Activated T-helper 1 cell treated with Interleukin-2 at 50 U/mL for 16 hours (primary cell): ENCODE results near the gene FAM151A.
"Not testable (repeated sequence)": the region's sequence is repeated elsewhere in the genome, so short reads cannot be mapped to it uniquely, and the experiment has no call there.

Experiments used
- DNase-seq: peaks from one replicate; pipeline ENCODE4 v3.0.0-alpha.2; 2020; ENCODE audit warnings: low read depth

Gene FAM151A

DNA sequence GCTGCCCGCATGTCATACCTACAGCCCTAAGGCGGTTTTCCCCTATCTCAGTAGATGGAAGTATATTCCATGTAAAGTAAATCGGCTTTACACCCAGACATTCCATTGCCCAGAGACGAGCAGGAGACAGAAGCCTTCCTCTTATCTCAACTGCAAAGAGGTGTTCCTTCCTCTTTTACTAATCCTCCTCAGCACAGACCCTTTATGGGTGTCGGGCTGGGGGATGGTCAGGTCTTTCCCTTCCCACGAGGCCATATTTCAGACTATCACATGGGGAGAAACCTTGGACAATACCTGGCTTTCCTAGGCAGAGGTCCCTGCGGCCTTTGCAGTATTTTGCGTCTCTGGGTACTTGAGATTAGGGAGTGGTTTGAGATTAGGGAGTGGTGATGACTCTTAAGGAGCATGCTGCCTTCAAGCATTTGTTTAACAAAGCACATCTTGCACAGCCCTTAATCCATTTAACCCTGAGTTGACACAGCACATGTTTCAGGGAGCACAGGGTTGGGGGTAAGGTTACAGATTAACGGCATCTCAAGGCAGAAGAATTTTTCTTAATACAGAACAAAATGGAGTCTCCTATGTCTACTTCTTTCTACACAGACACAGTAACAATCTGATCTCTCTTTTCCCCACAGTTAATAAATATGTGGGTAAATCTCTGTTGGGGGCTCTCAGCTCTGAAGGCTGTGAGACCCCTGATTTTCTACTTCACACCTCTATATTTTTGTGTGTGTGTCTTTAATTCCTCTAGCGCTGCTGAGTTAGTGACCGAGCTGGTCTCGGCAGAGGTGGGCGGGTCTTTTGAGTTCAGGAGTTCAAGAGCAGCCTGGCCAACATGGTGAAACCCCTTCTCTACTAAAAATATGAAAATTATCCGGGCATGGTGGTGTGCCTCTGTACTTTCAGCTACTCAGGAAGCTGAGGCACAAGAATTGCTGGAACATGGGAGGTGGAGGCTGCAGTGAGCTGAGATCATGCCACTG, 13.4 kb upstream of the FAM151A start:
- DNase-seq = not testable (repeated sequence)

DNA sequence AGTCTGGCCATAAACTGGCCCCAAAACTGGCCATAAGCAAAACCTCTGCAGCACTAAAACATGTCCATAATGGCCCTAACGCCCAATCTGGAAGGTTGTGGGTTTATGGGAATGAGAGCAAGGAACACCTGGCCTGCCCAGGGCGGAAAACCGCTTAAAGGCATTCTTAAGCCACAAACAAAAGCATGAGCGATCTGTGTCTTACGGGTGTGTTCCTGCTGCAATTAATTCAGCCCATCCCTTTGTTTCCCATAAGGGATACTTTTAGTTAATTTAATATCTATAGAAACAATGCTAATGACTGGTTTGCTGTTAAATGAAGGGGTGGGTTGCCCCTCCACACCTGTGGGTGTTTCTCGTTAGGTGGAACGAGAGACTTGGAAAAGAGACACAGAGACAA, 12.5 kb upstream of the FAM151A start:
- not testable (repeated sequence) for DNase-seq

DNA sequence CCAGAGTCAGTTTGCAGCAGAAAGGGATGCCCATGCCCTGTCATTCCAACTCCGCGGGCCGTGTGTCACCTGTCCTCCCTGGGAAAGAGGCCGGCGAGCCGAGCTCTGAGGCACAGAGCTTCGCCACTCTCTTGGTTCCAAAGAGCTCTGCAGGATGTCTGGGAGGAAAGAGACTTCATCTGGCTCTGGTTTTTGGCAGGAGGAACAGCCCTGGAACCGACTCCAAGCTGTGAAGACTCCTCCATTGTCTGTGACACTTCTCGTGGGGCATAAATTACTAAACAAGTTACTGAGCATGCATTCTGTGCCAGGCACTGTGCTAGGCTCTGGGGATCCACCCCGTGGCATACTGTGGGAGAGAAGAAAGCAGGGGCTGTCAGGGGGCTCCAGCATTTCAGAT, 3.9 kb upstream of the FAM151A start:
- DNase-seq = no peak

DNA sequence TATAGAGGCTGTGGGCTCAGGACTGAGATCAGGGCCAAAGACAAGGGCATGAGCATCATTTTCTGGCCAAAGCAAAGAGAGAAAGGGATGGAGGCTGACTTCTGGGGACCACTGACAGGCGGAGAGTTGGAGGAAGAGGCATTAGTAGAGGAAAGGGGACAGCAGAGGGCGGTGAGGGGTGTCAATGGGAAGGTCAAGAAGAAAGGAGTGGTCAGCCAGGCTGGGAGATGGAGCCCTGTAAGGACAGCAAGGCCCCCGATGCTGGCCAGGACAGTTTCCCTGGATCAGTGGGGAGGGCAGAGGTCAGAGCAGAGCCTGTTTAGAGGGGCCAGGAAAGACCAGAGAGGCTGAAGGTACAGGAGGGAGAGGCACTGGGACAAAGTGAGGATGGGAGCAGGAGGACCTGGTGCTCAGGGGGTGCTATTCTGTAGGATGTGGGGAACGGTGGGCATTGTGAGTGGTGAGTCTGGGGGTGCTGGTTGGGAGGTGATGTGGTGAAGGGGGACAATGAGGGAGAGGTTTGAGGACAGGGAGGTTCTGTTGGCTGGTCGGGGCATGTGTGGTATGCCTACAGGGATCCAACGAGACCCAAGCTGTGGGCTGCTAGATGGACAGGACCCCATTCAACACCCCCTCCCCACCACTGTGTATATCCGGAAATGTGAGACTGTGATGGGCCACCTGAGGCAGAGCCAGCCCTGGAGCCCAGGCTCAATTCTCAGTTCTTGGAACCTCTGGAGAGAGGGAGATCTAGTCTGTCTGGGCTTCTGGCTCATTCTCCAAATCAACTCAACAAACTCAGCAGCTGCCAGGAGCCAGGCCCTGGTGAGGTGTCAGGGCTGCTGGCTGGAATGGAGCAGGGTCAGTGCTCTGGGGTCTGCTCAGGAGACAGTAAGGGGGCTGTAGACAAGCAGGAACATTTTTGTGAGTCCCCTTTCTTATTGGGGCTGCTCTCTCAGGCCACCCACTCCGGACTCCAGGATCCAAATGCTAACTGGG, 1.4 kb upstream of the FAM151A start:
- no peak for DNase-seq

- no peak for DNase-seq
Observed at GRCh38 chr1:54619749-54620148, 3.6 kb downstream of the FAM151A start.

GRCh38 chr1:54615531-54616279, 7.6 kb downstream of the FAM151A start:
- no peak for DNase-seq

- DNase-seq = no peak
Observed at GRCh38 chr1:54614563-54614962, 8.8 kb downstream of the FAM151A start.

GRCh38 chr1:54614024-54614423, 9.3 kb downstream of the FAM151A start:
- DNase-seq = no peak

GRCh38 chr1:54611621-54612020, 11.7 kb downstream of the FAM151A start:
- no peak for DNase-seq

DNA sequence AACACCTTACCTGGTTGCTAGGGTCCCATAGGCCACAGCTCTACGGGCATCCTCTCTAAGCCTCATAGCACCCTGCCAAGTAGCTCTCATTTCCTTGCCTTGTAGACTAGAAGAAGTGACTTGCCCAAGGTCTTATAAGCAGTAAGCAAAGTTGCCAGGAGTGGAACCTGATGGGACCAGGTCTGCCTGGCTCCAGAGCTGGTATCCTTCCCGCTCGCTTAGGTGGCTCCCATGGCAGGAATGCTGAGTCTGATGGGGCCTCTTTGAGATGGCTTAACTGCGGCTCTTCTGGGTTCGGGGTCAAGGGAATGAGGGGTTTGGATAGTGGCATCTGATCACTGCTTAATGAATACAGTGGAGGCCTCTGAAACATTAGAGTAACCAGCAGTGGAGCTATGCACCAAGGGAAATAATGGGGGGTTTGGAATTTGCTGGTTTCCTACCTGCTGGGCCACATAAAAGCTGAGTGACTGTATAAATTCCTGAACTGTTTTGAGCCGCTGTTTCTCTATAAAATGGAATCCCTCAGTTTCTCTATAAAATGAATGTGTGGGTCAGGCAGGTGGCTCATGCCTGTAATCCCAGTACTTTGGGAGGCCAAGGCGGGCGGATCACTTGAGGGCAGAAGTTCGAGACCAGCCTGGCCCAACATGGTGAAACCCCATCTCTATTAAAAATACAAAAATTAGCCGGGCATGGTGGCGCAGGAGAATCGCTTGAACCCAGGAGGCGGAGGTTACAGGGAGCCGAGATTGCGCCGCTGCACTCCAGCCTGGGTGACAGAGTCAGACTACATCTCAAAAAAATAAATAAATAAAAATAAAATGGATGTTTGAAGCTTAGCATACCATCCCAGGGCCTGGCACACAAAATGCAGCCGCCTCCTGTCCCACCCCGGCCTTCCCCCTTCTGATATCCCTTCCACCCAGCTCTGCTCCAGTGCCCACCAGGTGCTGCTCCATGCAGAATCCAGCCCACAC, 12.4 kb downstream of the FAM151A start:
- no peak for DNase-seq

DNA sequence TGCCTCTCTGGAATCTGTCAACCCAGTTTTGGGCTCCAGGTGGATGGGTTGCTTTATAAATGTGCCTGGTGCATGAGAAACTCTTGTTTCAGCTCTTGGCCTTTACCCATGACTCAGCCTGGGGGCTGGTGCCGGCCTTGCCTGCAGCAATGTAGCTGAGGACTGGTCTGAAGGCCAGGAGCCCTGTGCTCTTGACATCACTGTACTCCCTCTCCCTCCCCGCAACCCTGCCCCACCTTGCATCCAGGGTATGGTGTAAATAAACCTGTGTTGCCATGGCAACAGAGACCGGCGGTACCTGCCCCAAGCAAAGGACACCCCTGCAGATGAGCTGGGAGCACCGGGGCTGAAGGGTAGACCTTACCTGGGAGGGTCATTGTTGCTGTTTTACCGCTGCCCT, 13.3 kb downstream of the FAM151A start:
- DNase-seq = no peak

GRCh38 chr1:54609301-54609921, 13.9 kb downstream of the FAM151A start:
- no peak for DNase-seq

- no peak for DNase-seq
Observed at GRCh38 chr1:54608566-54609230, 14.6 kb downstream of the FAM151A start.

GRCh38 chr1:54607821-54608565, 15.3 kb downstream of the FAM151A start:
- DNase-seq = no peak

- DNase-seq = no peak
Observed at GRCh38 chr1:54606990-54607325, 16.4 kb downstream of the FAM151A start.

DNA sequence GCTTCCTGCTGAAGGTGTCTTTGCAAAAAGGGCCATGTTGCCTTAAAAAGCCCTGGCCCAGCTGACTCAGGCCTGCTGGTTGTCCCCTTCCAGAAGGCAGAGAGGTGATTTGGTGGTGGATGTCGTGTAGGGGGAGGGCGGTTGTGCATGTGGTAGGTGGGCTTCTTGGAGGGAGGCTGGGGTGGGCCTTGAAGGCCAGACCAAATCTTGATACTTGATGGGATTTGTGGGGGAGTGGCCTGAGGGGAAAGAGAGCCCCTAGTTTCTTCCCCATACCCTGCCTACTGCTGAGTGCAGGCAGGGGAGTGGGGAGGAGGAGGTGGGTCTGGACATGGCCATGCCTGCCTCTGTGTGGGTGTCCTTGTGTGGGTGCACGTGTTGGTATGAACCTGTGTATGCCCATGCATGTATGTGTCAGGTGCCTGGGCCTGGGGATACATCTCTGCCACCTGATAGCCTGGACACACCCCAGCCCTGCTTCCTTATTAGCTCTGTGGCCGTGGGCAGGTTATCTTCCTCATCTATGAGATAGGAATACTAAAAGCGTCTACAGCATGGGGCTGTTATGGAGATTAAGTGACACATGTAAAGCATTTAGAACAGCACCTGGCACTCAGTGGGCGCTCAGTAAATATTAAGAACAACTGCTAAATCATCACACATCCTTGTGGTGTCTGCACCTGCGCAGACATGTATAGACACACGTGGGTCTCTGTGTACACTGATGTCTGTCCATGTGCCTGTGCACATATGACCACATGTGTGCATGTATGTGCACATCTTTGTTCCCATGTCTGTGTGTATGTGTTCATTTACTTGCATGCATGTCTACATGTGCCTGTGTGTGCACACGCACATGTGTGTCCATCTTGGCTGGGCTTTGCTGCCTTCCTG, 17.0 kb downstream of the FAM151A start:
- no peak for DNase-seq

DNA sequence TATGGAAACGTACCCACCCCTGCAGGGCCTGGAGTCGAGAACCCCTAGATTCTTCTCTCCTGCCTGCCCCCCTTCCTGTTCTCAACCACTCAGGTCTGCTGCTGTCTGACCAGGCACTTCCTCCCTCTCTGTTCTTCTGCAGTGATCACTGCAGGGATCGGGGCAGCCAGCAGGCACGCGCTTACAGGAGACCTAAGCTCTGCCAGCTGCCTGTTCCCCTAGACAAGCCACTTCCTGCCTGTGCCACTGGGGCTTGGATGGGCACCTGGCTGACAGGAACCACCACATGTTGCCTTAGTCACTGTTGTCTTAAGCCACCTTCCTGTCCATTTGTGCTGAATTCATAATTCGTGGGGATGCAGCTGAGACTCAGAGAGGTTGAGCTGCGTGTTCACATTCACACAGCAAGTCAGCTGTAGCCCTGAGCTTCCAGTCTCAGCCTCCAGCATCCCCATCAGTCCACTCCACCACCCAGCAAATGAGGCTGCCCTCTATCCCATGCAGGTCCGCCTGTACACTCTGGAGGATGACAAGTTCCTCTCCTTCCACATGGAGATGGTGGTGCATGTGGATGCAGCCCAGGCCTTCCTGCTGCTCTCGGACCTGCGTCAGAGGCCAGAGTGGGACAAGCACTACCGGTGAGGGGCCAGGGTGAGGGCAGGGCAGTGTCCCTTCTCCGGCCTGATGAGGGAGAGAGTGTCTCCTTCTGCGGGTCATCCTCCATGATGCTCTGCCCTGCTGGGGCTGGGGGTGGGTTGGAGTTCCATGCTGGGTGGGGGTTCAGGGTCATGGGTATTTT, 18.6 kb downstream of the FAM151A start:
- DNase-seq = peak; percentile 15
